Stimulated activated CD8-positive, alpha-beta memory T cell treated with anti-CD3 and anti-CD28 coated beads, Interleukin-7, amount 100 ng/mL, for 4 hours (primary cell): ENCODE measurements around the gene SMAD2.
A peak's percentile ranks its signal among the peaks of the same experiment; 100 is the strongest.

ENCODE experiments used
- DNase-seq, 2 donors: peaks; one replicate each; pipeline ENCODE4 v3.0.0-alpha.2; 2020; ENCODE audit warnings: low read depth in 2 of 2

The SMAD2 gene

GRCh38 chr18:47932190-47932589, 1.7 kb upstream of the SMAD2 start:
- DNase-seq = no peak

DNA sequence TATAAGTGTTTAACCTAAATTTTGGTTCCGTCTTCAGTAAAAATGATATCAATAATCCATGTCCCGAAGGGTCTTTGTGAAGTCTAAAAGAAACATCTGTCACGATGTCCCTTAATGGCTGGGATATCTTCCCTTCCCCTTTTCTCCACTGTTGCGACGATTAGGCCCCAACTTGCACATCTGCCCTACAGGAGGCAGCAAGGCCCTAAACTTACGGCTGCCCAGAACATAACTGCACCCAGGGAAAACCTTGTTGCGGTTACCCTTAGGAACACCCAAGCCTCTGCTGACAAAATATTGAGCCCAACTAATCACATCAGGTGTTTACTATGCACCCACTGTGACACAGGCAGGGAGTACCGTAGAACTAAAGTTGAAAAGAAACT, 1.3 kb upstream of the SMAD2 start:
- DNase-seq = no peak

DNA sequence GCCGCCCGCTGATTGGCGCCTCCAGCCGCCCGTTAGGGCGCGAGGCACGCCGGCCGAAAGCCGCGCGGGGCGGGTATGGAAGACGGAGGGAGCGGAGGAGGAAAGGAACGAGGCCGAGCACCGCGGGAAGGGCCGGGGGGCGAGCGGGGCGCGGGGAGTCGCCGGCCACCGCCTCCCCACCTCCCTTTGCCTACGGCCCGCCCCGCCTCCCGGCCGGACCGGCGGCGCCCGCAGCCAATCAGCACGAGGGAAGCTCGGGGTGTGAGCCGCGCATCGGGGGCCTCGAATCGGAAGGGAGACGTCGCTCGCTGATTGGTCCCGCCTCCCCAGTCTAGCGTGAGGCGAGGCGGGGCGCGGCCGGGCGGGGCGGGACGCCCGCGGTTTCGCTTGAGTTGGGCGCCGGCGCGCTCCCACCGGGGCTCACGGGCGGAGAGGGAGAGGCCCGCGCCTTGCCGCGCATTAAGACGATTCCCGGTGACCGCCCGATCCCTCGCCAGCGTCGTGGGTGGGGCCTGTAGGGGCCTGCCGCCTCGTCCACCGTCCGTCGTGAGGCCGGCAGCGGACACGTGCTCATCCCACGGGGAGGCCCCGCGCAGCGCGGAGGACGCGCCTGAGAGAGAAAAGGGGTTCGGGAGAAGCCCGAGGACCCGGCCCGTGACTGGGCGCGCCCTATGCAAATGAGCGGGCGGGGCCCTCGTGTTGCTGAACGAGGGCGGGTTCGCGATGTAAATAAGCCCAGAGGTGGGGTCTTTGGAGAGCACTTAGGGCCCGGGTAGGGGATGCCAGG, 665 bp upstream of the SMAD2 start:
- DNase-seq = peak; percentile 91 to 96

DNA sequence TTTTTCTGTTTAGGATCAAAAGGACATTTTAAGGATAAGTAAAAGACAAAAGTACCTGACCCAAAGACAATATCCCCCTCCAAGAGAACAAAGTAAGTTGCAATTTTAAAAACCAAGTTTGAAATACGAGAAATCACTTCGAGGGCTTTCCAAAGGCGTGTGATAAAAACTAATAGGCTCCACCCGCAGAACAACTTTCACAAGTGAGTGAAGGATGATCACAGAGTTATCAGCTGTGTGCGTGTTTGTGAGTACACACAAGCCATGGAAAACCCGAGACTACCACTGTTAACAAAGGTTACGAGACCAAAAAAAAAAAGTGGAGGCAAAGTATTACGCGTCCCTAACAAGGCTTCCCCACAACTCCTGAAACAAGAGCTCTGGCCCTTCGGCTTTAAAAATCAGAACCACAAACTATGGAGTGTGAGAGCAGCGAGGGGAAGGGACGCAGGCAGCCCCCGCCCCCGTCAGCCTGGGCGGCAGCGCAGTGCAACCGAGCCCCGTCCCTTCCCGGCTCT, 719 bp downstream of the SMAD2 start:
- no peak for DNase-seq

DNA sequence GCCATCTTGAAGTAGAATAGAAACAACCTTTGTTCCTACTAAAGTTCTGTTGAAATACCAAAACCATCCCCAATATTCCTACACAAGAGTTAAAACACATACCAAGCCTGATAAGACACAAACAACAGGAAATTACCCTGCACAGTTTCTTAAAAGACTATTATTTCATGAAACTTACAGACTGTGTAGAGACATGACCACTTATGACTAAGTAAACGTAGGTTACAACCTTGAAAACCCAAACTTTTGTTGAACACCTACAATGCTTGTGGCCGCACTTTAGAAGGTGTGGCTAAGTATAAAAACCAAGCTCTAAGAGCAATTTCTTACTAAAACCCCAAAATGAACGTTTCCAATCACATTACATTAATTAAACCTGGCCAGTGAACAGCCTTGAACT, 2.0 kb downstream of the SMAD2 start:
- no peak for DNase-seq

GRCh38 chr18:47926101-47926850, 4.2 kb downstream of the SMAD2 start:
- DNase-seq = no peak

- DNase-seq = no peak
Measured at GRCh38 chr18:47919916-47920315, 10.5 kb downstream of the SMAD2 start.

GRCh38 chr18:47917923-47918610, 12.4 kb downstream of the SMAD2 start:
- DNase-seq = no peak

DNA sequence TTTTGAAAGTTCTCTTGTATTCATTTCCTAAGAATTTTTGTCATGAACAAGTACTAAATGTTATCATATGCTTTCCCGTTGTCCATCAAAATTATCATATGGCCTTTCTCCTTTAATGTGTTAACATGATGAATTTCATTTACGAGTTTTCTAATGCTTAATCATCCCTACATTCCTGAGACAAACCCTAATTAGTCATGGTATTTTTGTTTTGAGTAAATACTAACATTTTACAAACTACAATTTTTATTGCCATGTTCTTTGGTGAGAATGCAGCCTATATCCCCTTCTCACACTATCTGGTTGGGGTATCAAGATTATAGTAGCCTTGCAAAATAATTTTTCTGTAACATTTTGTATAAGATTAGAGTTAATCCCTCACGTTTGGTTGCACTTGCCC, 14.5 kb downstream of the SMAD2 start:
- no peak for DNase-seq

GRCh38 chr18:47915229-47915628, 15.2 kb downstream of the SMAD2 start:
- no peak for DNase-seq

DNA sequence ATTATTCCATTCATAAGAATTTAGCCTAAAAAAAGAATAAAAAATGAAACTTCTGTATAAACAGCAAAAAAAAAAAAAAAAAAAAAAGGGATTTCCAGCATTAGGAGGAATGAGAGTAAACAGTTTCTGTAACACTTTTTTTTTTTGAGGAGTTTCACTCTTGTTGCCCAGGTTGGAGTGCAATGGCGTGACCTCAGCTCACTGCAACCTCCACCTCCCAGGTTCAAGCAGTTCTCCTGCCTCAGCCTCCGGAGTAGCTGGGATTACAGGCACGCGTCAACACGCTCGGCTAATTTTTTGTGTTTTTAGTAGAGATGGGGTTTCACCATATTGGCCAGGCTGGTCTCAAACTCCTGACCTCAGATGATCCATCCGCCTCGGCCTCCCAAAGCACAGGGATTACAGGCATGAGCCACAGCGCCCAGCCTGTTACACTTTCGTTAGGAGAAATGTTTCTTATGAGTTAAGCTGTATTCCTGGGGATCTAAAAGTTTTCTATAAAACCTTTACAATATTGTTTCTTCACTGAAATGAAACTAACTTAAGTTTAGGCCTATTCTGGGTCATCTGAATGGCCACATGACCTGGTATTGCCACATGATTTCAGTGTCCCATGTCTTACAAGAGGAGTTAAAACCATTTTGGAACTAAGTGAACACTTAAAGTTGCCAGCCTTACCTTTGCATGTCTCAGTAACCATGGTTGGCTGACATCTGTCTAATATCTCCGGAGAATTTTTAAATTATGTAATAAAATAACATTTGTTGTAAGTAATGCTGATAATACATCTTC, 17.5 kb downstream of the SMAD2 start:
- DNase-seq = no peak

GRCh38 chr18:47912343-47912742, 18.1 kb downstream of the SMAD2 start:
- no peak for DNase-seq

DNA sequence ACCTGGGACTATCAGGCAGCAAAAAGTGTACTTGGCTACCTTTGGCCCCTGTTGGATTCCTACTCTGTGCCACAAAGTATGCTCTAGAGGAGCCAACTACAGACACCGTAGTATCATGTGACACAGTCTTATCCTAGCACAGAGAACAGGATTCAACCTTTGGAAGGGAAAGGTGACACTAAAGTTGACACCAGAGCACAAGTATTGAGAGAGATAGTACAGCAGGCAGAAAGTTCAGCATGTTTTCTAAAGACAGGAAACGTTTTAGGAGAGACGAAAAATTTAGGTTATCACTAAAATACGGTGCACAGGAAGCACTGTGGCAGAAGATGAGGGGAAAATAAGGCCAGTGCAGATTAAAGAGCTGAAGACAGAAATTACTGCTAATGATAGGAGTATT, 18.6 kb downstream of the SMAD2 start:
- DNase-seq = no peak

GRCh38 chr18:47909484-47909883, 21.0 kb downstream of the SMAD2 start:
- DNase-seq = no peak

DNA sequence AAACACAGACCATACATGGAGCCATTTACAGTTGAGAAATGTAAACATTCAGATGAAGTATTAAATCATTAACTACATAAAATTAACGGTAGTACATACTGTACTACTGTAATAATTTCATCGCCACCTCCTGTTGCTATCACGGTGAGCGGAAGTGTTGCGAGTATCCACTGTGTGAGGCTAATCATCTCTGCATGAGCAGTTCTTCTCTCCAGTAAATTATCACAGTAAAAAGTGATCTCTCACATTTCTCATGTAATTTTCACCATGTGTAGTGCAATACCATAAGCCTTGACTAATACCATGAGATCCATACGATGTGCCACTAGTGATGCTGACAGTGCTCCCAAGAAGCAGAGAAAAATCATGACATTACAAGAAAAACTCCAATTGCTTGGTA, 21.9 kb downstream of the SMAD2 start:
- no peak for DNase-seq

DNA sequence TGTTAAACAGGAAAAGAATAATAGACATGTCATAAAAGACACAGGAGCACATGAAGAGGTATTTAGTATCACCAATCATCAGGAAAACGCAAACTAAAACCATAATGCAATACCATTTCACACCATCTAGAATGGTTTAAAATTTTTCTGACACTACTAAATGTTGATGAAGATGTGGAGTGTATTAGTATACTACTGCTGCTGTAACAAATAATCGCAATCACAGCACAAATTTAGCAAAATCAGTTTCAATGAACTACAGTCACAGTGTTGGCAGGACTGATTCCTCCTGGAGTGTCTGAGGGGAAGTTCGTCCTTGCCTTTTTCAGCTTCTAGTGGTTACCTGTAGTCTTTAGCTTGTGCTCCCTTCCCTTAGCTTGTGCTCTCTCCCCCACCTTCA, 24.1 kb downstream of the SMAD2 start:
- DNase-seq = no peak

DNA sequence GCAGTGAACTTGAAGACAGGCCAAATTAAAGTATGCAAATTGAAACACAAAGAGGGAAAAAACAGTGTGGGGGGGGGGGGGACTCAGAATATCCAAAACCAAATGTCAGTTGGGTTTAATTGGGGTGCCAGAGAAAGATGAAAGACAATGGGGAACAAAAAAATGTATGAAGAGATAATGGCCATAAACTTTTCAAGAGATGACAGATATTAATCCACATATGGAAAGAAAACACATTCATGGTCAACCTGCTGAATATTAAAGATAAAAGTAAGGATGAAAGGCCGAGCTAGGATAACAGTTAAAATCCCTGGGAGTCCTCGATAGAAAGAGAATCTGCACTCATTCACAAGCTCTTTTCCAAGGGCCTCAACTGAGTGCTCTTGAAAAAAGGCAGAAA, 26.6 kb downstream of the SMAD2 start:
- DNase-seq = no peak

GRCh38 chr18:47901624-47902362, 28.7 kb downstream of the SMAD2 start:
- DNase-seq = no peak

- no peak for DNase-seq
Measured at GRCh38 chr18:47899107-47899840, 31.2 kb downstream of the SMAD2 start.

- no peak for DNase-seq
Measured at GRCh38 chr18:47898696-47899095, 31.8 kb downstream of the SMAD2 start.
